Stimulated activated CD4-positive, alpha-beta T cell treated with anti-CD3 and anti-CD28 coated beads, Interleukin-12 subunit alpha, Interleukin-12 subunit beta, amount 100 ng/mL, for 24 hours (primary cell): ENCODE data around the gene CEP89.
"Not testable (repeated sequence)": the region's sequence is repeated elsewhere in the genome, so short reads cannot be mapped to it uniquely, and the experiment has no call there.

Experiments used
- DNase-seq, 2 experiments: peaks; one replicate each; pipeline ENCODE4 v3.0.0-alpha.2; 2020; ENCODE audit warnings: low read depth in 2 of 2

The CEP89 gene

DNA sequence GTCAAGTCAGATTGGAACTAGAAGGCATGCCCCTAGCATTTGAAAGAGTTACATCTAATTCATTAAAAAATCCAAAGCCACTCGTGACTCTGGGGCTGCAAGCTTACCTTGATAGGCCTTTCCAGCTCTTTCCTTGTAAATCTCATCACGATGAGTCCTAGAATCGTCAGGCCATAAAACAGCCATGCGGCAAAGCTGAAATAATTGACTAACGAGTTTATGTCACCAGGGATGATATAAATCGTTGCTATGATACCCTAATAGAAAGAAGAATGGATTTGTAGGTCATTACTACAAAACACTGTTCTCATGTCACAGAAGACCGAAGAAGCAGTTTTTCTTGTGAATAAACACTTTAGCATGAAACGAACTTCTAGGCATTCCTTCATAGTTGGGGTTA lies 129.7 kb downstream of the CEP89 start:
- no peak for DNase-seq

- DNase-seq: no peak
These were observed 134.2 kb downstream of the CEP89 start for GRCh38 chr19:32837531-32837930.

GRCh38 chr19:32833388-32833787 lies 138.4 kb downstream of the CEP89 start:
- DNase-seq: not testable (repeated sequence)

DNA sequence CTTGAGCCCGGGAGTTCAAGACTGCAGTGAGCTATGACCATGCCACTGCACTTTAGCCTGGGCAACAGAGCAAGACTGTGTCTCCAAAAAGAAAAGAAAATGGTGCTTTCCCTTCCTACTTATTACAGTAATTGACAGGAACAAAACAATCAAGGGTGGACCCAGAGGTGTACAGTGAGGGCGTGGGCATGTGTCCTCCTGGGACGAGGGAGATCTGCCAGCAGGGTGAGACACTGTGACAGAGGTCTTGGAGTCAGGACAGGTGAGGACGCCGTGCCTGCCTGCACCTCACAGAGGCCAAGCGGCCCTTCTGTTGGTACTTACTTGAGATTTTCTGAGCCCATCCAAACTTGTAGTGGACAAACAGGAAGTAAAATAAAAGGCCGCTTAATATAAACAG lies 138.9 kb downstream of the CEP89 start:
- not testable (repeated sequence) for DNase-seq

DNA sequence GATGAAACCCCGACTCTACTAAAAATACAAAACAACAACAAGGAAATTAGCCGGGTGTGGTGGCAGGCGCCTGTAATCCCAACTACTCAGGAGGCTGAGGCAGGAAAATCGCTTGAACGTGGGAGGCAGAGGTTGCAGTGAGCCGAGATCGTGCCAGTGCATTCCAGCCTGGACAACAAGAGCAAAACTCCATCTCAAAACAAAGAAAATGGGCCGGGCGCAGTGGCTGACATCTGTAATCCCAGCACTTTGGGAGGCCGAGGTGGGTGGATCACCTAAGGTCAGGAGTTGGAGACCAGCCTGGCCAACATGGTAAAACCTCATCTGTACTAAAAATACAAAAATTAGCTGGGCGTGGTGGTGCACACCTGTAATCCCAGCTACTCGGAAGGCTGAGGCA lies 139.7 kb downstream of the CEP89 start:
- not testable (repeated sequence) for DNase-seq

- no peak for DNase-seq
These were observed 140.1 kb downstream of the CEP89 start for GRCh38 chr19:32831611-32832010.

- DNase-seq: no peak
These were observed 141.3 kb downstream of the CEP89 start for GRCh38 chr19:32830231-32831014.

- no peak for DNase-seq
These were observed 142.3 kb downstream of the CEP89 start for GRCh38 chr19:32829345-32829896.

DNA sequence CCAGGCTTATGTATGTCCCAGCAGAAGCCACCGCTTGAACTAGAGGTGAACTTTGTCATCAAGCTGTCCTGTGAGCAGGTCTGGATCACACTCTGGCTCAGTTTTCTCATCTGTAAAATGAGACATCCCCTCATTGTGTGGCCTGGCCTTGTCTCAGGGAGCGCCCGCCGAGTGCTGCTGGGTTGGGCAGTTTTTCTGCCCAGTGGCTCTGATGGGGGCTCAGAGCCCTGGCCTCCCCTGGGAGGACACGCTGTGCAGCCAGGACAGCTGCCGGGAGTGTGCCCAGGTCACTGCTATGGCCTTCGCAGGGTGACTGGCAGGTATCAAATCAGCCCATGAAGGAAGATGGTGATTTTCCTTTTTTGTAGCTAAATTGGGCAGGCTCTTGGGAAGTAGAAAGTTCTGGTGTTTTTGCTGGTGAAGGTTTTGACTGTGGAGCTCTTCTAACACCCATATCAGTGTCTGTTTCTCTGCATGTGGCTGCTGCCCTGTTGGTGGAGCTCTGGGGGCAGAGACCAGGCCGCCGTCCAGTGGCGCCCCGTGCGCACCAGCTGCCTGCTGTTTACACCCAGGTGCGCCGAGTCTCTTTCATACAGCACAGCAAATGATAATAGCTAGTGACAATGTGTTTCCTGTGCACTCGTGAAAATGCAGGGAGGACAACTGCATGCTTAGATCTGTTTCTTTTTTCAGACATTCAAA lies 143.0 kb downstream of the CEP89 start:
- no peak for DNase-seq

DNA sequence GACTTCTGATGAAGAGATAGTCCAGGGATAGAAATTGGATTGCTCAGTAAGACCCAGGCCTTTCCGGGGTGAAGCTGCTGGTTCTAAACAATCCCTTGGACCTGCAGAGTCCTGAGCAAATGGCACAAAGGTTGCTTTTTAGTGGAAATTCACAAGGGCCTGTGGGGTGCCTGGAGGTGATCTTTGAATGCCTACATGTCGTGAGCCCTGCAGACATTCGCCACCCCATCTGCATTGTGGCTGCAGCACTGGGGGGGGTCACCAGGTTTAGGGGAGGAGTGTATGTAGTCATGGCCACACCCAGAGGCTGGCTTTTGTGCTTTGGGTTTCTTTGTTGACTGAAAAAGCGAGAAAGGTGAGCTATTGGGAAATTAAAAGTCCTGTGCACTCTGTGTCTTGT lies 143.6 kb downstream of the CEP89 start:
- DNase-seq: no peak
